CD4-positive, alpha-beta T cell treated with Interleukin-2 at 100 ng/mL for 4 hours (primary cell): Measurements from ENCODE around the gene UCK2.

Source experiments
- DNase-seq: peaks from one replicate; pipeline ENCODE4 v3.0.0-alpha.2; 2020; ENCODE audit warnings: low spot score

The UCK2 gene

GRCh38 chr1:165882168-165882837 lies 54.9 kb downstream of the UCK2 start:
- no peak for DNase-seq

GRCh38 chr1:165883056-165883455 lies 55.6 kb downstream of the UCK2 start:
- DNase-seq = no peak

- no peak for DNase-seq
These were observed 56.7 kb downstream of the UCK2 start for GRCh38 chr1:165884009-165884689.

GRCh38 chr1:165884690-165885304 lies 57.4 kb downstream of the UCK2 start:
- no peak for DNase-seq

- no peak for DNase-seq
These were observed 57.9 kb downstream of the UCK2 start for GRCh38 chr1:165885305-165885694.

GRCh38 chr1:165886193-165886592 lies 58.8 kb downstream of the UCK2 start:
- no peak for DNase-seq

GRCh38 chr1:165886983-165887382 lies 59.6 kb downstream of the UCK2 start:
- DNase-seq = no peak

GRCh38 chr1:165887877-165888551 lies 60.6 kb downstream of the UCK2 start:
- no peak for DNase-seq

- DNase-seq = no peak
These were observed 61.1 kb downstream of the UCK2 start for GRCh38 chr1:165888552-165888920.

GRCh38 chr1:165890684-165891083 lies 63.3 kb downstream of the UCK2 start:
- DNase-seq = no peak

- DNase-seq = no peak
These were observed 63.9 kb downstream of the UCK2 start for GRCh38 chr1:165891111-165891860.

- DNase-seq = no peak
These were observed 65.5 kb downstream of the UCK2 start for GRCh38 chr1:165892935-165893334.

- no peak for DNase-seq
These were observed 66.1 kb downstream of the UCK2 start for GRCh38 chr1:165893507-165893906.

GRCh38 chr1:165894591-165894990 lies 67.2 kb downstream of the UCK2 start:
- DNase-seq = no peak

- DNase-seq = no peak
These were observed 68.0 kb downstream of the UCK2 start for GRCh38 chr1:165895451-165895871.

GRCh38 chr1:165896277-165896676 lies 68.9 kb downstream of the UCK2 start:
- no peak for DNase-seq

GRCh38 chr1:165897326-165898303 lies 70.2 kb downstream of the UCK2 start:
- no peak for DNase-seq

GRCh38 chr1:165898837-165899236 lies 71.4 kb downstream of the UCK2 start:
- no peak for DNase-seq

- no peak for DNase-seq
These were observed 72.1 kb downstream of the UCK2 start for GRCh38 chr1:165899461-165899941.

GRCh38 chr1:165900576-165901380 lies 73.4 kb downstream of the UCK2 start:
- no peak for DNase-seq
